IMR-90 (cell line): Measurements from ENCODE around the gene STX19. TPM values are rescaled to one million over a fixed set of nuclear protein-coding genes. Genes with fewer than 3 reads are reported as not detected.

Experiments used
- ATAC-seq: fragments of 200-7000 bp; cut with Tn5 transposase; 2 replicates; pipeline ENCODE4 v1.9.1; 2020; ENCODE audit warnings: low read depth, mild to moderate bottlenecking, moderate library complexity
- BruUV-seq: library from RNA; stranded (reverse); fragments of 400-500 nt; replicated peaks from 2 replicates; lab custom pipeline; 2021; lab: Mats Ljungman, UMichigan
- CTCF ChIA-PET: fragments of 300-600 bp; formaldehyde crosslinking; extraction: SDS; loops from one replicate; lab custom pipeline; 2021; ENCODE audit warnings: antibody characterized with exemption; lab: Yijun Ruan, JAX
- POLR2A ChIA-PET: fragments of 300-600 bp; sonication (Branson Sonifier 250); formaldehyde crosslinking; loops from one replicate; lab custom pipeline; 2022; ENCODE audit warnings: antibody characterized with exemption; ENCODE audit not compliant: unreplicated experiment; lab: Charles Lee
- DNase-seq: peaks from one replicate; pipeline ENCODE4 v3.0.0; 2013
- H2AFZ ChIP-seq: replicated peaks from 2 replicates; pipeline ENCODE3; 2013; ENCODE audit warnings: low read length, mild to moderate bottlenecking; ENCODE audit not compliant: poor library complexity
- H2AK5ac ChIP-seq: 2 replicates; pipeline ENCODE4 v1.6.1; 2013; ENCODE audit warnings: low read depth, low read length, inconsistent platforms
- H2AK9ac ChIP-seq: replicated peaks from 2 replicates; pipeline ENCODE3; 2013; ENCODE audit warnings: mild to moderate bottlenecking, low read depth, low read length, moderate library complexity; ENCODE audit not compliant: poor library complexity
- H2BK120ac ChIP-seq: 2 replicates; pipeline ENCODE4 v1.6.1; 2013; ENCODE audit warnings: low read depth, low read length, inconsistent platforms
- H2BK15ac ChIP-seq: 3 replicates; pipeline ENCODE4 v1.6.1; 2013; ENCODE audit warnings: low read depth, low read length, inconsistent platforms
- H2BK20ac ChIP-seq: 2 replicates; pipeline ENCODE4 v1.6.1; 2013; ENCODE audit warnings: low read depth, mild to moderate bottlenecking, inconsistent platforms, low read length, moderate library complexity
- H2BK5ac ChIP-seq: 2 replicates; pipeline ENCODE4 v1.6.1; 2013; ENCODE audit warnings: mild to moderate bottlenecking, low read depth, low read length, inconsistent platforms; ENCODE audit not compliant: poor library complexity, severe bottlenecking
- H3K14ac ChIP-seq: replicated peaks from 2 replicates; pipeline ENCODE4 v1.6.1; 2013; ENCODE audit warnings: low read depth, low read length, inconsistent platforms
- H3K18ac ChIP-seq: 2 replicates; pipeline ENCODE4 v1.6.1; 2013; ENCODE audit warnings: low read depth, low read length, control low read depth
- H3K23ac ChIP-seq: 2 replicates; pipeline ENCODE4 v1.6.1; 2013; ENCODE audit warnings: low read depth, low read length, inconsistent platforms
- H3K27ac ChIP-seq: 2 replicates; pipeline ENCODE4 v1.5.1; 2013; ENCODE audit warnings: mild to moderate bottlenecking, control low read depth, low read length; ENCODE audit not compliant: insufficient read depth
- H3K27me3 ChIP-seq: 2 replicates; pipeline ENCODE4 v1.6.1; 2013; ENCODE audit warnings: low read length; ENCODE audit not compliant: control insufficient read depth, insufficient read depth
- H3K36me3 ChIP-seq: 2 replicates; pipeline ENCODE4 v1.6.1; 2013; ENCODE audit warnings: low read length, mixed read lengths; ENCODE audit not compliant: control insufficient read depth, insufficient read depth
- H3K4ac ChIP-seq: 2 replicates; pipeline ENCODE4 v1.6.1; 2013; ENCODE audit warnings: low read depth, low read length, inconsistent platforms
- H3K4me1 ChIP-seq: 2 replicates; pipeline ENCODE4 v1.6.1; 2013; ENCODE audit warnings: low read length, mixed read lengths; ENCODE audit not compliant: control insufficient read depth, insufficient read depth
- H3K4me2 ChIP-seq: 2 replicates; pipeline ENCODE4 v1.6.1; 2013; ENCODE audit warnings: low read depth, mild to moderate bottlenecking, control low read depth, low read length, moderate library complexity
- H3K4me3 ChIP-seq: 2 replicates; pipeline ENCODE4 v1.5.1; 2013; ENCODE audit warnings: low read depth, mild to moderate bottlenecking, control low read depth, low read length, moderate library complexity; ENCODE audit not compliant: insufficient read depth
- H3K56ac ChIP-seq: 2 replicates; pipeline ENCODE4 v1.6.1; 2013; ENCODE audit warnings: low read length, inconsistent platforms; ENCODE audit not compliant: insufficient read depth; ENCODE audit errors: extremely low read depth
- H3K79me1 ChIP-seq, 2 experiments: 2 replicates each; pipeline ENCODE4 v1.6.1; 2013; ENCODE audit warnings: low read length in 2 of 2, inconsistent platforms in 1 of 2, low read depth in 1 of 2
- H3K9ac ChIP-seq: 2 replicates; pipeline ENCODE4 v1.6.1; 2013; ENCODE audit warnings: low read depth, low read length, control low read depth
- H3K9me1 ChIP-seq: 2 replicates; pipeline ENCODE4 v1.6.1; 2013; ENCODE audit warnings: low read length, inconsistent platforms; ENCODE audit not compliant: insufficient read depth
- H3K9me3 ChIP-seq: 2 replicates; pipeline ENCODE4 v1.6.1; 2013; ENCODE audit warnings: low read length; ENCODE audit not compliant: control insufficient read depth, insufficient read depth
- H4K20me1 ChIP-seq: 2 replicates; pipeline ENCODE4 v1.6.1; 2013; ENCODE audit warnings: low read length, inconsistent platforms; ENCODE audit not compliant: insufficient read depth
- H4K5ac ChIP-seq: 2 replicates; pipeline ENCODE4 v1.6.1; 2013; ENCODE audit warnings: mild to moderate bottlenecking, low read depth, low read length, control low read depth
- H4K8ac ChIP-seq, 2 experiments: 2 replicates each; pipeline ENCODE4 v1.6.1; 2013; ENCODE audit warnings: low read depth in 2 of 2, low read length in 2 of 2, control low read depth in 1 of 2, inconsistent platforms in 1 of 2
- H4K91ac ChIP-seq: 2 replicates; pipeline ENCODE4 v1.6.1; 2013; ENCODE audit warnings: low read depth, low read length, inconsistent platforms; ENCODE audit not compliant: insufficient read depth
- BHLHE40 ChIP-seq: fragments of 150-350 bp; IDR thresholded peaks from 2 replicates; pipeline ENCODE4 v1.6.1; 2016; ENCODE audit warnings: mild to moderate bottlenecking, low read depth, low read length
- CHD1 ChIP-seq: IDR thresholded peaks from 2 replicates; pipeline ENCODE4 v1.6.1; 2012; ENCODE audit warnings: low read depth, low read length, improper control_type of control experiment
- ELK1 ChIP-seq: fragments of 150-350 bp; IDR thresholded peaks from 2 replicates; pipeline ENCODE4 v1.6.1; 2016; ENCODE audit warnings: low read depth, mild to moderate bottlenecking, low read length, moderate library complexity, borderline replicate concordance
- RAD21 ChIP-seq: IDR thresholded peaks from 2 replicates; pipeline ENCODE4 v1.6.1; 2012; ENCODE audit warnings: low read length, improper control_type of control experiment
- SMC3 ChIP-seq: fragments of 150-350 bp; IDR thresholded peaks from 2 replicates; pipeline ENCODE4 v1.6.1; 2016; ENCODE audit warnings: low read depth, mild to moderate bottlenecking, antibody characterized with exemption, low read length, moderate library complexity
- WGBS, 2 experiments: methylation state at CpG; one replicate each; pipeline versions ENCODE4 v1.1.5 to v1.1.7; 2013; ENCODE audit warnings: missing lambda C conversion rate in 2 of 2; ENCODE audit not compliant: insufficient read length in 1 of 2; ENCODE audit errors: extremely low coverage in 2 of 2; 5-methylcytosine and 5-hydroxymethylcytosine counted together
- dilution Hi-C: fragments of 300-500 bp; cut with HindIII; formaldehyde crosslinking; loops from one replicate; pipeline ENCODE4 v1.14.3; 2018; ENCODE audit warnings: low sequenced_read_pairs; ENCODE audit not compliant: unreplicated experiment
- in situ Hi-C: fragments of 300-500 bp; cut with MboI; formaldehyde crosslinking; loops from 3 replicates; pipeline ENCODE4 v1.14.3; 2019; ENCODE audit warnings: low sequenced_read_pairs, inconsistent platforms, mixed read lengths
- intact Hi-C: fragments of 100-400 bp; cut with micrococcal nuclease; formaldehyde crosslinking; loops from 2 replicates; pipeline ENCODE4 v1.10.0; 2022
- polyA plus RNA-seq, 3 experiments: library from polyadenylated mRNA; depleted of rRNA; stranded (reverse); fragments of >200 nt; gene quantifications; 2 replicates each; pipeline ENCODE4 v1.2.3, GENCODE V29; 2012; ENCODE audit warnings: low replicate concordance in 1 of 3
- total RNA-seq: library from RNA; depleted of rRNA; stranded (reverse); fragments of >200 nt; gene quantifications from 2 replicates; pipeline ENCODE4 v1.2.3, GENCODE V29; 2012

Gene STX19
- total and polyA plus RNA-seq, 2 of the 4 experiments (the other 2 are of a cell fraction), result not detected

- Histone ChIP-seq H2BK5ac (no peak overlapping the region), H3K27me3 (no peaks in the 10 kb centered on the region), H2AK5ac (no peak overlapping the region), H2AK9ac (no peak overlapping the region), H4K20me1 (no peaks in the 10 kb centered on the region), H3K4me2 (no peak overlapping the region), H3K79me1 (no peaks in the 10 kb centered on the region), H3K56ac (no peak overlapping the region), H4K8ac (no peak overlapping the region), H2BK120ac (no peak overlapping the region), H3K23ac (no peak overlapping the region), H3K18ac (no peak overlapping the region), H3K4ac (no peak overlapping the region), H3K4me3 (no peak overlapping the region), H4K91ac (no peak overlapping the region), H3K36me3 (no peaks in the 10 kb centered on the region), H3K27ac (no peak overlapping the region), H3K9ac (no peak overlapping the region), H3K9me1 (no peaks in the 10 kb centered on the region), H3K14ac (no peak overlapping the region), H3K9me3 (no peaks in the 10 kb centered on the region), H2AFZ (no peak overlapping the region), H3K4me1 (no peaks in the 10 kb centered on the region), H2BK15ac (no peak overlapping the region), H4K5ac (no peak overlapping the region), H2BK20ac (no peak overlapping the region)
- BruUV-seq, result no TSS peak
- in situ Hi-C loops, result no loop called here
- POLR2A ChIA-PET, result no interaction called here
- ATAC-seq, result no peak
- no peak for DNase-seq
- TF ChIP-seq BHLHE40 (no peak), CHD1 (no peak), RAD21 (no peak), SMC3 (no peak), ELK1 (no peak)
- no CpG with 5 or more reads among the region's 2 CpGs for WGBS, 2 experiments
- CTCF ChIA-PET, result no interaction called here
- dilution Hi-C loops, result no loop called here
- intact Hi-C loops, result no loop called here
These were observed 8.7 kb downstream of the STX19 start for GRCh38 chr3:94019659-94020058.
